Urothelium cell line (cell line): Measurements from ENCODE around the gene ASIC2.

ENCODE experiments used
- DNase-seq: peaks from one replicate; pipeline ENCODE4 v3.0.0; 2011; ENCODE audit warnings: low spot score, mixed read lengths
- FAIRE-seq: peaks from 2 replicates; lab custom pipeline; 2011; peaks lifted over from hg19 to GRCh38; lab: Jason Lieb, UNC

The ASIC2 gene

DNA sequence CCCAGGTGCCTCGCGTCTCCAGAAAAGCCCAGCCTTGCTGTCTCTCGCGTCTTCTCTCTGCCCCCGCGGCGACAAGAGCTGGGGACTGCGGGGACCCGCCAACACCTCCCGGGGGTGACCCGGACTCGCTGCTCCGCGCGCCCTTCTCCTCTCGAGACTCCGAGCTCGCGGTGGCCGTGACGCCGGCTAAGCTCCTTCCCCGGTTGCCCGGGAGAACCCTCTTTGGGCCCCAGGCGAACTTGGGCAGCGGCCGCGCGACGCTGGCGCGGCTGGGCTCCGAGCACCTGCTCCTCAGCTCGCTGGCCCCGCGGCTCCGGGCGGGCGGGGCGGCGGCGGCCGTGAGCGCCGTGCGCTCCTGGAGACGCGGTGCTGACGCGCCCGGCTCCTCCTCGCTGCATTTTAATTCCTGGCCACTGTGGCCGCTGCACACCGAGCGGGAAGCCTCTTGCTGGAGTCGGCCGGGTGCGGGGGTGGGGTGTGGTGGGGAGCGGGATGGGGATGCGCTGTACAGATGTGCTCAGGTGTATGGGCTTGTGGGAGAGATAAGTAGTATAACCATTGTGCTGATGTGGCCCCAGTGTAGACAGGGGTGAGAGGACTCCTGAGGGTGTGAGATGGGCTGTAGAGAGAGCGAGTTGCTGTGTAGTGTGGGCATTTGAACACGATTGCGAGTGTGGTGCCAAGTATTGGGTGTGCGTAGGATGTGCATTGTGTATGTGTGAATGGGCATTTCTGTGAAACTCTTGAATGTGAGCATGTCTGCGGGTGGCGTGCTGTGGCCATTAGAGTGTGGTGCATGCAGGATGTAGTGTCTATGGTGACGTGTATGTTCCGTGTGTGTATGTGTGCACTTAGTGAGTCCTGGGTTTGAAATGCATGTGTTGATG is at the start of gene ASIC2:
Gene ASIC2 (minus strand): TSS at position 315 of the 887 bp plus-strand sequence.
- DNase-seq (peak; percentile 67), FAIRE-seq (peak; percentile 82)

DNA sequence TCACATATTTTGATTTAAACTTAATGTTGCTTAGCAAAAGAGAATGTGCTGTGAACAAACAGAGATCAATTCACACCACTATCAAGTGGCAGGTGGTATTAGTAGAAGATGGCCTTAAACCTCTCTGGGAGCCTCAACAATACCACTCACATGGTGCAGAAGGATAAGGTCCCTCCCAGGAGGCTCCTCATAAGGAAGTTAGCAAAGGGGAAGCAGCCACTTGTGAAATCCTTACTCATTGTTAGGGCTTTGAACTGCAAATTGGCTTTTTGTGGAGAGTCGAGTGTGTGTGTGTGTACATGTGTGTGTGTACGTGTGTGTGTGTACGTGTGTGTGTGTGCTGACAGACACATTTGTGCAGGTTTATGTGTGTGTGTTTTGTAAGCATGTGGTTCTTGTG is 48.9 kb upstream of the ASIC2 start:
- no peak for DNase-seq
- FAIRE-seq = no peak

DNA sequence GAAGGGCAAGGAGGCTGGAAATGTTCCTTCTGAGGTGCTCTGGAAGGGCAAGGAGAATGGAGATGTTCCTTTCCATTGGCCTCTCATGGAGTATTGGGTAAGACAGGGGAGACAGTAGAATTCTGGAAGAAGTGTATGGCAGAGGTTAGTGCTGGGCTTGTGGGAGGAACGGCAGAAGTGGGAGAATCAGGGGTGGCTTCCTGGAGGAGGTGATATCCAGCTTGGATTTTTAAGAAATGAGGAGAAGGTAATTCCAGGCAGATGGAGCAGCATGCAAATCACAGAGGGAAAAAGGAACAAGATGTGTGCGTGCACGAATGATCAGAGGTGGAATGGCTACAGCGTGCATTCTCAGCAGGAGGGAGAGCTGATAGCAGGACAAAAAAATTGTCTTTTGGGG is 45.1 kb upstream of the ASIC2 start:
- FAIRE-seq = no peak

DNA sequence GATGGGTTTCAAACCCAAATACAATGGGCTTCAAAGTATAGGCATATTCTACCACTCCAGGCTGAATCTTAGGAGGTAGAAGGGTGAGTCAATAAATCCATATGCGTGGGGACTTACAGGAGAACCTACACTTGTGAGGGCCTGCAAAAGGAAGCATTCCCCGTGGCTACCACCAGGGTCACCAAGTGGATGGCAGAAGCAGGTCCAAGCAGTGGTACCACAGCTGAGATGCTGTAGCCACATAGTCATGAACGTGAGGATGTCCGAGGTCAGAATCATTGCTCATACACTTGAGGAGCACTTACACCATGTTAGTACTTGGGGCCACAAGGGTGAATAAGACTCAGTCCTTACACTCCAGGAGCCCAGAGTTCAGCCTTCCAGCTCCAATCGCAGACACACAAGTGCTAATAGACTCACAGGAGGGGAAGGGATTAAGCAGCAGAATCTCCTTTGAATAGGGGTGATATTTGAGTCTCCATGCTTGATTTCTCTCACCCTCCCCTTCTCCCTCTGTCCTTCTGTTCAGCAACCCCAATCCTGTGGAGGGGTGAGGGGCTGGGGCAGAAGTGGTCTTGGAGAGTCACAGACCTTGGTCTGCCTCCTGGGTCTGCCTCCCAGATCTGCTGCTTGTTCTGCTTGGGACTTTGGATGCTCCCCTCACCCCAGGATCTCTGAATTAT is 42.5 kb upstream of the ASIC2 start:
- FAIRE-seq = no peak
- DNase-seq = no peak

More for the DNA sequence above, 45.1 kb upstream of the ASIC2 start:
- DNase-seq = no peak

DNA sequence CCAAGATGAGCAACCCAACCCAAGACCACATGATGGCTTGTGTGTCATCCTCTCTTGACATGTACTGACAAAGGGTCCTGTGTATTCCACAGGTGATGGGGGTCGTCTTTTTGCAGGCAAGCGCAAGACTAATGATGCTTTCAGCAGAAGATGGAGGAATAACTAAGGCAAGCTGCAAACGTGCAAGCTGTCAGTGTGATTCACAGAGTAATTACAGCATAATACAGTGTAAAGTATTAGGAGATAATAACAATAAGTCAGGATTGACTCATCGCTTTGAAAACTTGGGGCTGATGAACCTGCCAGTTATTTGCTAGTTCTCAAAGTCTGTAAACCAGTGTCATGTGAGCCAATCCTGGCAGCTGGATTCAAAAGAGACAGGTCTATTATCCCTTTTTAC is 41.6 kb upstream of the ASIC2 start:
- no peak for FAIRE-seq

DNA sequence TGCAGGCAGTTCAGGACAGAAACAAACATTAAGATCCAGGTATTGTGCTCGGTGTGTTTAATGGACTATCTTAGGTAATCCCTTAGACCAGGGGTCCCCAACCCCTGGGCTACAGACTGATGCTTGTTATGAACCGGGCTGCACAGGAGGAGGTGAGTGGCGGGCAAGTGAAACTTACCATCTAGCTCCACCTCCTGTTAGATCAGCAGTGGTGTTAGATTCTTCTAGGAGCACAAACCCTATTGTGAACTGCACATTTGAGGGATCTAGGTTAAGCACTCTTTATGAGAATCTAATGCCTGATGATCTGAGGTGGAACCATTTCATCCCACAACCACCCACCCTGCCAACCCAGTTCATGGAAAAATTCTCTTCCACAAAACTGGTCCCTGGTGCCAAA is 37.8 kb upstream of the ASIC2 start:
- DNase-seq = no peak
- FAIRE-seq = no peak

More for the DNA sequence above, 41.6 kb upstream of the ASIC2 start:
- DNase-seq = no peak

DNA sequence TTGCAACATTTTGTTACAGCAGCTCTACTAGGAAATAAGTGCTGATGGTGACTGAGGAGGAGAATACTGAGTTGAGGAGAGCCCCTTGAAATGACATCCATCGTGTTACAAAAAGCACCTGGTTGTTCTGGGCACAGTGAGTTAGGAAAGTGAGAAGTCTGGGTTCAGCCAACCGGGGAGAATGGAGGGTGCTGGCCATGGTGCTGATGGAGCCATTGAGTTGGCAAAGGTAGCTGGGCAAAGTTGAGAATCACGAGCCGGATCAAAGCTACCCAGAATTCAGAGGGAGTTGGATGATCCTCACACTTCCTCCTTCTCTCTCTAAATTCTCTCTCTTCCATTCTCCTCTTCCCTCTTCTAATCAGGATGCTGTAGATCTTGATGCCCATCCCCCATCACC is 35.0 kb upstream of the ASIC2 start:
- FAIRE-seq (no peak), DNase-seq (peak; percentile 35)

DNA sequence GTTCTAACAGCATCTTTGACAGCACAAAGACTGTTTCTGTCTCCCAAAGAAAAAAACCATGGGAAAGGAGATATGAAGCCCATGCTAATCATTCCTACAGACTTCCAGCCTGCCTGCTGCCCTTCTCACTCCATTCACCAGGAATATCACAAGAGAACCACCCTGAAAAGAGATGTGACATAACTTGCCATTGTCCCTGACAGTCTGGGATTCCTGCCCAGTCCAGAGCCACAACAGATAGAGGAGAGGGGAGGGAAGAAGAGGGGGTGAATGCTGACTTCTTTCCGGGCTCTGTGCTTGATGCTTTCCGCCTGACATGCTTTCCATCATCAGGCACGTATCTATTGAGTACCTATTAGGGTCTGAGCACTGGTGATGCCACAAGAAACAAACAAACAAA is 31.6 kb upstream of the ASIC2 start:
- FAIRE-seq (no peak), DNase-seq (no peak)

DNA sequence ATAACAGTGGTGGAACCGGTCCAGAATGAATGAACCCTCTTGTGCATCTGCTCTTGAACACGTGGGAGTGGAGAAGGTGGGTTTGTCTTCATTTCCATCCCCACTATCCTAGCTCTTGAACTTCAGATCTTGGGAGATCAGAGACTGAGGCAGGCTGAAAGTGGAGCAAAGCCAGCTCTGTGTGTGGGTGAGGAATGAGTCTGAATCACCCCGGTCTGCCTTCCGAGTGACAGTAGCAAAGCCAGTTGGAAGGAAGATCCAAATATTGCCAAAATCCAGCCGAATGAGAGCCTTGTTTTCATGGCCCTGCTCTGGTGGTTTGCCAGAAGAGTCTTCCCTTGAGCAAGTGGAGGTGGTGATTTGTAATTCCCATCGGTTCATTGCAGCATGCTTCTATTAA is 29.0 kb upstream of the ASIC2 start:
- DNase-seq (no peak), FAIRE-seq (no peak)

DNA sequence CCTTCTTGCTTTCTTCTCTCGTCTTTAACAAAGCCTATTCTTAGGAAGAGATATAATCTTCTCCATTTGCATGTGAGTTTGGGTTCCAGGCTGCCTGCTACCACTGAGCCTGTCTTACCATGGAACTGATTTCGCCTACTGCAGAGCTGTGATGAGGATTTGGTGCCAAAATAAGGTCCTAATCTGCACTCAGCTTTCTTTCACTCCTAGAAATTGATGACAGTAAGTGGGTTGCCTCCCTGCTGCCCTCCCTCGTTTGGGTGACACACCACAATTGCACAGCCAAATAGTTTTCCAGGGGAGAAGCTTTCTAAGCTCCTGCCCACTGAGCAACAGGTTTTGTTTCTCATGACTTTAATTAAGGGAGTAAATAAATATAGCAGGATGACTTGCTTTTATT is 25.1 kb upstream of the ASIC2 start:
- FAIRE-seq (no peak), DNase-seq (no peak)

DNA sequence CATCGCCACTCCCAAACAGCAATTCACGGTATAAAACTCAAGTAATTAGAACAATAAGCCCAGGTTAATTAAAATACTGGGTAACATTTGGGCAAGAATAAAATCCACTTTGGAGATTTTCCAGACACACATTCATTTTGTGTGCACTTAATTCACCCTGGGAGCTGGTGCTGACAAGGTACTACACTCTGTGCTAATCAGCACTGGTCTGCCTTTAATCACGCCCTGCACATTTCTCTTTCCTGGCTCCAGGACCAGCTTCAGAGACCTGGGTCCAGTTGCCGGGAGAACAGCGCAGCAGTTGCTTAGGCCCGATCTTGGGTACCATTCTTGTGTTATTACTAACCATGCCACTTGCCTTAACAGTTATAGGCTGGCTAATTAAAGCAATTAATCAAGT is 23.7 kb upstream of the ASIC2 start:
- FAIRE-seq = no peak
- DNase-seq = no peak

DNA sequence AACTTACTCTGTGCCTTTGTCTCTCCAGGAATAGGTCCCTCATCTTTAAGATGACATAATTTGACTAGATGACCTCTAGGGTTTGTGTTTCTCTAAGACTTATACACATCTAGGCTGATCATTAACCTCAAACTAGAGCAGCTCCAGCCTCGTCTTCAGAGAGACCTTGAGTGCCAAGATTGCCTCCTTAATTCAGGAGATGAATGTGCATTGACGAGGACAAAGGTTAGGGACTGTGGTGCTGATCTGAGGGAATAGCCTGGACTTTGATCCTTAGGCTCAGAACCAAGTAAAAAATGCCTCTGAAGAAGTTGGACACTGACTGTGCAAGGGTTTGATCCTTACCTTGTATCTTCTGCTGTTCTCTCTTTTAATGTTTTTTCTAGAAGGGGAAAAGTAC is 17.2 kb upstream of the ASIC2 start:
- DNase-seq = no peak
- no peak for FAIRE-seq

DNA sequence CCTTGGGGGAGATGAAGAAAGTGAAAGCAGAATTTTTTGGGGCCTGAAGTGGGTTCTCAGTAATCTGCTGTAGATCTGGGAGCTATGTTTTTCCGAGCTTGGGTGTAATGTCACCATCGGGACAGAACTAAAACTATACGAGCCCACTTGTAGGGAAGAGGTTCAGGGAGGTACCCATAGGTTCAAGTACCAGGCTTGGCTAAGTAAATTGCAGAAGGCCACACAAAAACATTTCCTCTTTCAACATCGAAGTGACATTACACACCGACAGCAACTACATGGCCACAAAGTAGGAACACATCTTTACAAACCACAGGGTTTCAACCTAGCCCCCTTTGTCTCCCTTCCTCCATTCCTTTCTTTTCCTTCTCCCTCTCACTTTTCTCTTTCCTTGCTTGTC is 10.2 kb upstream of the ASIC2 start:
- DNase-seq (no peak), FAIRE-seq (no peak)

DNA sequence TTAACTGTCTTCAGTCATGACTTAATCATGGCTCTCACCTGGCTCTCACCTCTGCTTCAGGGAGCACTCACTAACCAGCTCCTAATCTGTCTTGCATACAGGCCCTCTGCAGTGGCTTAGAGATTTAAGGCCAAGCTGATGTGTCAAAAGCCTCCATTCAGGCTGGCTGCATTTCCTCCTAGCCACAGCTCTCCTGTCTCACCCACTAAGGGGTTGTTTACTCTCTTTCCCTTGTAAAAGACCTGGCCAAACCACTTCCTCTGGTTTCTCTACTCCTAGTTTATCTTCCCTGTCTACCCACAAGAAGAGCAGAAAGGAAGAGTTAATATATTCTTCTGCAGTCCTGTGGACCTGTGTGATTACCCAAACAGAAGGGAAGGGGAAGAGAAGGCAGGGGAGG is 9.3 kb upstream of the ASIC2 start:
- FAIRE-seq (no peak), DNase-seq (no peak)

DNA sequence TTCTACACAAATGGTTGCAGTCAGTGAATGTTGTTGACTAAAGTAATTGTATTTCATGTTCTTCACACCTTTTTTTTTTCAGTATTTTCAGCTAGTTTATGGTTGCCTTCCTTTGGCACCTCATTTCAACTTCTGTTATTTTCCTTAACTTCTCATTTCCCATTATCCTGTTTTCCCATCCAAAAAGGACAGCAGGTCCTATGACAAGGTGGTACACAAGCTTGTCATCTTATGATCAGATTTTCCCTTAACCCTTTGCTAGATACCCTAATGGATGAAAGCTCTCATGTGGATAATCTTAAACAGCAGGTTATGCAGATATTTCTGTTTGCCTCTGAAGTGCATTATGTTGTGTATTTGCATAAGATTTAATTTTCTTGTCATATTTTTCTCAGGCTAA is 7.1 kb upstream of the ASIC2 start:
- DNase-seq (no peak), FAIRE-seq (no peak)

DNA sequence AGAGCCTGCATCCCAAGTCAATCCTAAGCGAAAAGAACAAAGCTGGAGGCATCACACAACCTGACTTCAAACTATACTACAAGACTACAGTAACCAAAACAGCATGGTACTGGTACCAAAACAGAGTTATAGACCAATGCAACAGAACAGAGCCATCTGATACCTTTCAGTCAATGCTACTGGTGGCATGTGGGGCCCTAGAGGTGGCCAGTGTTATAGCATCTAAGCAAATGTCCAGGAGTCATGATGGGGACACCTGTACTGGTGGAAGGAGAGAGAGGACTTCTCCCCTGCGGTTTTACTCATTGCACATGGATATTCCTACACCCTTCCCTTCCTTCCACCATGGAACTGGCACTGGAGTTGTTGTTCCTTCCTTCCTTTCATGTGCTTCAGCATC is 6.0 kb upstream of the ASIC2 start:
- no peak for FAIRE-seq
- no peak for DNase-seq

DNA sequence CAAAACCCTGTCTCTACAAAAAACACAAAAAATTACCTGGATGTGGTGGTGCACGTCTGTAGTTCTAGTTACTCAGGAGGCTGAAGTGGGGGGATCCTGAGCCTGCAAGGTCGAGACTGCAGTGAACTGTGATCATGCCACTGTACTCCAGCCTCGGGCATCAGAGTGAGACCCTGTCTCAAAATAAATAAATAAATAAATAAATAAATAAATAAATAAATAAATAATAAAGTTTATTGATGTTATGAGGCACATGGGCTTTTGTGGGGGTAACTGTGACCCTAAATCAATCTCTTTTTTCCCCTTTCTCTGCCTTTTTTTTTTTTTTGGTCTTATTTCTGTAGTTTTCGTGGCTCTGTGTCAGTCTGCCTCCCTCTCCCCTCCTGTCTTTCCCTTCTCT is 4.5 kb upstream of the ASIC2 start:
- FAIRE-seq (no peak), DNase-seq (no peak)

DNA sequence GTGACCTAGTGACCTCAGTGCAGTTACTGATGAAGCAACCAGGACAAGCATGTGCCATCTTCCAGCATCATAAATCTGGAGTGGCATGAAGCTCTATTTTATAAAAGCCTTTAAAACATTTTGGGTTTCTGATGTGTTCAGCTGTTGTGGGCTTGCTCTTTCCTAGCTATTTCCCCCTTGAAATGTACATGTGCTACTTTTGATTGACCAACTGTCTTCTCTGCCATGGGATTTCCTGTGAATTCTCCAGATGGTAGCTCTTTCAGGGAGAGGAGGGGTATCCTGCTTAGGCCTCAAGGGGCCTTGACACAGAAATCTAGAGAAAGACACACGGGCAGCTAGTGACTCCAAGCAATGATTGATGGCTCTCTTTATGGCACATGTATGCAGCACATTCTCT is 1.9 kb upstream of the ASIC2 start:
- no peak for FAIRE-seq
- no peak for DNase-seq

DNA sequence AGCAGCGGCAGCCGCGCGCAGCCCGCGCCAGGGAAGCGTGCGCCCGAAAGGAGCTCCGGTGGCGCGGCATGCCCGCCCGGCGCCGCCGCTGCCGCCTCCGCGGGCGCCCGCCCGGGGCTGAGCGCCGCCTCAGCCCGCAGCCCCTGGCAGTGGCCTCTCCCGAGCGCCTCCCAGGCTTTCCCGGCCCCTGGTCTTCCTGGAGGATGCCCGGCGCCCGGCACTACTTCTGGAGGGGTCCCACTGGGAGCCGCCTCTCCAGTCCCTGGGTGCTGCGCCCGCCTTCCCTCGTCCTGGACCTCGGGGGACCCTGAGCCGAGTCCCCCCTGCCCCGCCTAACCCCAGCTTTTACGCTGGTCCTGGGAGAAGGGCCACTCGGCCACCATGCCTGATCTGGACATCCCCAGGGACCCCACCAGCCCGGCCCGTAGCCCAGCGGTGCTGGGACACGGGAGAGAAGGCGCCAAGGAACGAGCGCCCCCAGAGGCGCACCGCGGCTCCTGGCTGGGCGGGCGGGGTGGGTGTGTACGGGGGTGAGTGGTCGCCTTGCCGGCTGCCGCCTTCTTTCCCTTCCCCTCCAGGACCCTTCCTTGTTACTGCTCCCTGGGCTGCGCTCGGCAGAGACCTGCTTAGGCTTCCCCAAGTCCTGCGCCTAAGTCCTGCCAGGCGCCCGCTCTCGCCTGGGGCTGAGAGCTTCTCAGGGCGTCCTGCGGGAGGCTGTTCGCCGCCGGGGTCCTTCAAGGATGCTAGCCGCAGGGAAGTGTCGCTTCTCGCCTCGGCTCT is 704 bp downstream of the ASIC2 start:
- FAIRE-seq (no peak), DNase-seq (peak; percentile 61)

DNA sequence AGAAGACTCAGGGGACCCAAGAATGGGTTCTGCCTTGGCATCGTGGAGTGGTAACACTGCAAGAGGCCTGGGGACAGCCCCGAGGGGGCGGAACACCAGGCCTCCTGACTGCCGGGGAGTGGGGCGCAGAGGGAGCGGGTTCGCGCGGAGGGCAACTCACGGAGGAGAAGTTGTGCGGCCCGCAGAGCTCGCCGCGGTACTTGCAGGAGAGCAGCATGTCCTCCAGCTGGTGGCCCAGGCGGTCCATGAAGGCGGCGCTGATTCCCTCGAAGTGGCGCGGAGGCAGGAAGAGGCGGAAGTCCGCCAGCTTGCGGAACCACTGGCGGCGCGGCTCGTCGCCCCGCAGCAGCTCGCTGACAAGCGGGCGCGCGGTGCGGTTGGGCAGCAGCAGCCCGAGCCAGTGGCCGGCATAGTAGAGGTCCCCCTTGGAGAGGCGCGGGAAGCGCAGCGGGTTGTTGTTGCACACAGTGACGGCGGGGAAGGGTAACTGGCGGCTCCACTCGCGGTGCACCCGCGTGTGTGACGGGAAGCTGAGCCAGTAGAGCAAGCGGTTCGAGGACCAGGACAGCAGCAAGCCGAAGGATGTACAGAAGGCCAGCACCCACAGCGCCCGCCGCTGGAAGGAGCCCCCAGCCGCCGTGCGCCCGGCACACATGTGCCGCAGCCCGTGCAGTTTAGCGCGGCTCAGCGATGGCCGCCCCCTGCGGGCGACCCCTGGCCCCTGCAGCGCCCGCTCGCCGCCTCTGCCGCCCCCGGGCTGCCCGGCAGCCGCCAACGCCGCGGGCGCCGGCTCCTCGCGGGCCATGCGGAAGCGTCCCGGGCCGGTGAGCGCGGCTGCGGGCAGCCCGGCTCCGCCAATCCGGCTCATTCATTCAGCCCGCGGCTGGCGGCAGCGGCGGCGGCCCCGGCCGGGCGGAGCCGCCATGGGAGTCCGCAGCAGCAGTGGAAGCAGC is 1.6 kb downstream of the ASIC2 start:
- DNase-seq (peak; percentile 48), FAIRE-seq (no peak)
